MV-4-11 (cell line): ENCODE measurements around the gene QRICH1.

Experiments used
- DNase-seq: peaks from one replicate; lab custom pipeline; 2025; lab: John Stamatoyannopoulos, UW

The QRICH1 gene

GRCh38 chr3:49093853-49094767, at the start of gene QRICH1:
Gene QRICH1, minus strand, starts transcription at chr3:49094071. Its CDS starts 17,054 bp downstream, at chr3:49077017.
- DNase-seq: peak; percentile 99

GRCh38 chr3:49140080-49140479, 46.2 kb upstream of the QRICH1 start:
- DNase-seq: no peak

- DNase-seq: no peak
These were observed 41.6 kb upstream of the QRICH1 start for GRCh38 chr3:49135499-49135898.

GRCh38 chr3:49134471-49135265, 40.8 kb upstream of the QRICH1 start:
- no peak for DNase-seq

- peak; percentile 38 for DNase-seq
These were observed 39.5 kb upstream of the QRICH1 start for GRCh38 chr3:49133226-49133951.

GRCh38 chr3:49132437-49133225, 38.8 kb upstream of the QRICH1 start, which contains the start of gene LAMB2:
Gene LAMB2, minus strand, starts transcription at chr3:49133050. Its CDS starts 183 bp downstream, at chr3:49132867.
- no peak for DNase-seq

GRCh38 chr3:49132073-49132436, 38.2 kb upstream of the QRICH1 start:
- no peak for DNase-seq

GRCh38 chr3:49131576-49131975, 37.7 kb upstream of the QRICH1 start:
- DNase-seq: no peak

- DNase-seq: no peak
These were observed 37.2 kb upstream of the QRICH1 start for GRCh38 chr3:49131040-49131439.

- DNase-seq: no peak
These were observed 31.3 kb upstream of the QRICH1 start for GRCh38 chr3:49124991-49125670.

GRCh38 chr3:49124203-49124602, 30.3 kb upstream of the QRICH1 start:
- DNase-seq: no peak

GRCh38 chr3:49123687-49124086, 29.8 kb upstream of the QRICH1 start:
- no peak for DNase-seq

GRCh38 chr3:49122886-49123545, 29.1 kb upstream of the QRICH1 start:
- no peak for DNase-seq

- DNase-seq: no peak
These were observed 28.6 kb upstream of the QRICH1 start for GRCh38 chr3:49122451-49122850.

GRCh38 chr3:49122022-49122421, 28.2 kb upstream of the QRICH1 start:
- no peak for DNase-seq

- no peak for DNase-seq
These were observed 27.4 kb upstream of the QRICH1 start for GRCh38 chr3:49121132-49121736.

- peak; percentile 89 for DNase-seq
These were observed 26.7 kb upstream of the QRICH1 start, which contains the start of gene USP19 for GRCh38 chr3:49120438-49121131. Gene USP19, minus strand, starts transcription at chr3:49120823. Its CDS starts 1,678 bp downstream, at chr3:49119145.

GRCh38 chr3:49120096-49120437, 26.2 kb upstream of the QRICH1 start:
- DNase-seq: no peak

GRCh38 chr3:49119439-49119838, 25.6 kb upstream of the QRICH1 start:
- no peak for DNase-seq
